Central memory CD8-positive, alpha-beta T cell (primary cell): ENCODE data around the gene CYB561A3.

ENCODE experiments used
- ATAC-seq: fragments of 150-1000 bp; cut with Tn5 transposase; replicated peaks from 2 replicates; pipeline ENCODE4 v1.10.0; 2022; ENCODE audit warnings: mild to moderate bottlenecking, moderate FRiP score, moderate number of reproducible peaks; ENCODE audit not compliant: poor library complexity, severe bottlenecking; ENCODE audit errors: extremely low read depth
- DNase-seq, 2 donors: peaks; one replicate each; pipeline ENCODE4 v3.0.0; 2021; ENCODE audit warnings: low spot score in 2 of 2
- H3K27ac Mint-ChIP-seq: one replicate; pipeline ENCODE4 v1.8.0; 2022; ENCODE audit warnings: low read depth, mild to moderate bottlenecking, moderate library complexity, mixed read lengths
- H3K27me3 Mint-ChIP-seq: one replicate; pipeline ENCODE4 v1.8.0; 2022; ENCODE audit warnings: mixed read lengths
- H3K36me3 Mint-ChIP-seq: one replicate; pipeline ENCODE4 v1.8.0; 2022; ENCODE audit warnings: mild to moderate bottlenecking, moderate library complexity, mixed read lengths; ENCODE audit not compliant: insufficient read depth
- H3K4me1 Mint-ChIP-seq: one replicate; pipeline ENCODE4 v1.8.0; 2022; ENCODE audit warnings: mixed read lengths
- H3K4me3 Mint-ChIP-seq: one replicate; pipeline ENCODE4 v1.8.0; 2022; ENCODE audit warnings: mild to moderate bottlenecking, moderate library complexity, mixed read lengths
- H3K9me3 Mint-ChIP-seq: one replicate; pipeline ENCODE4 v1.8.0; 2022; ENCODE audit warnings: mixed read lengths

CYB561A3 gene

DNA sequence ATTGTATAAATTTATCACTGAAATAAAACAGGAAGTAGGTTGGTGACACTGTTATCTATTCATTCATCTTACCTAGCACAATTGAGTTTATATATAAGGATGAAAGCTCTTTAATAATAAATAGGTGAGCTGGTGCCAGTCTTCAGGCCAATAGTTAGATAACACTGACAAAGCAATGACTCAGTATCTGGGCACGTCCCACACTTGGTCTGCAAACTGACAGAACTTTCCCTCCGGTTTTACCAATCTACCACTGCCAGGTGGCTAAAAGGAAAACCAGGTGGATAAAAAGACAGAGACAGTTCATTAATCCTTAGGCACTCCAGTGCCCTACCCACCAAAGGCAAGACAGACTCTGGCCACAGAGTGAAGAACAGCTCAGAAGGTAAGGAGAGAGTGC lies 46.4 kb downstream of the CYB561A3 start:
- Mint-ChIP-seq H3K4me1 (no peaks in the 10 kb centered on the region), H3K4me3 (no peak overlapping the region), H3K27ac (no peak overlapping the region), H3K27me3 (no peaks in the 10 kb centered on the region), H3K9me3 (no peaks in the 10 kb centered on the region), H3K36me3 (peaks cover 65% of the 10 kb centered on the region)
- ATAC-seq (no peak), DNase-seq (no peak)

DNA sequence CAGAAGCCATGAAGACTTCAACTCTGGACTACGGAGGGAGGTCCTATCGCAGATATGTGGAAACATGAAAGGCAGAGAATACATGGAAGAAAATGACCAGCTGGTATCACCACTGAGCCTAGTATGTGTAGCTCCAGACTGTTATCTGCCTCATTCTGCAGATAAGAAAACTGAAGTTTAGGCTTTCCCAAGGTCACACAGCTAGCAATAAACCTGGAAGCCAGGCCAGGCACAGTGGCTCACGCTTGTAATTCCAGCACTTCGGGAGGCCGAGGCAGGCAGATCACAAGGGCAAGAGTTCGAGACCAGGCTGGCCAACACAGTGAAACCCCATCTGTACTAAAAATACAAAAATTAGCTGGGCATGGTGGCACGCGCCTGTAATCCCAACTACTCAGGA lies 50.9 kb downstream of the CYB561A3 start:
- Mint-ChIP-seq H3K27ac (no peak overlapping the region), H3K27me3 (no peaks in the 10 kb centered on the region), H3K36me3 (peaks cover 37% of the 10 kb centered on the region), H3K9me3 (no peaks in the 10 kb centered on the region), H3K4me1 (no peaks in the 10 kb centered on the region), H3K4me3 (no peak overlapping the region)
- DNase-seq (no peak), ATAC-seq (no peak)

GRCh38 chr11:61309739-61310138 lies 51.9 kb downstream of the CYB561A3 start:
- Mint-ChIP-seq H3K27me3 (no peaks in the 10 kb centered on the region), H3K4me3 (no peak overlapping the region), H3K36me3 (peaks cover 41% of the 10 kb centered on the region), H3K9me3 (no peaks in the 10 kb centered on the region), H3K4me1 (no peaks in the 10 kb centered on the region), H3K27ac (no peak overlapping the region)
- DNase-seq (no peak), ATAC-seq (no peak)

DNA sequence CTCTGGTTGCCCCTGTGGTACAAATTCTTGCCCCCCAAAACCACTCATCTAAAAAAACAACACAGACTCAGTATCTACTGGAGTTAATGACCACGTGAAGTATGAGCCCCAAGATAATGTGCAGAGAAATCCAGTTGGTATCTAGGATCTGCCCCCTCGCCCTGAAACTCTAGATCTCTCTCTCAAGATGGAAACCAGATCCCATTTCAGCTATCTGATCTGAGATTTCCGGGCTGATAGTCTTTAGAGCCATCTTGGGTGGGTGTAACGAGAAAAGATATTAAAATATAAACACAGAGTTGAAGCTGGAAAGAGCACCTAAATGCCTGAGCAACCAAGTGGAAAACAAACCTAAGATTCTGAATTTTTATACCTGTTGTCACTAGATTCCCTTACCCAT lies 52.5 kb downstream of the CYB561A3 start:
- no peak for ATAC-seq
- Mint-ChIP-seq H3K36me3 (peaks cover 42% of the 10 kb centered on the region), H3K9me3 (no peaks in the 10 kb centered on the region), H3K27me3 (no peaks in the 10 kb centered on the region), H3K4me3 (no peak overlapping the region), H3K27ac (no peak overlapping the region), H3K4me1 (no peaks in the 10 kb centered on the region)
- no peak for DNase-seq

DNA sequence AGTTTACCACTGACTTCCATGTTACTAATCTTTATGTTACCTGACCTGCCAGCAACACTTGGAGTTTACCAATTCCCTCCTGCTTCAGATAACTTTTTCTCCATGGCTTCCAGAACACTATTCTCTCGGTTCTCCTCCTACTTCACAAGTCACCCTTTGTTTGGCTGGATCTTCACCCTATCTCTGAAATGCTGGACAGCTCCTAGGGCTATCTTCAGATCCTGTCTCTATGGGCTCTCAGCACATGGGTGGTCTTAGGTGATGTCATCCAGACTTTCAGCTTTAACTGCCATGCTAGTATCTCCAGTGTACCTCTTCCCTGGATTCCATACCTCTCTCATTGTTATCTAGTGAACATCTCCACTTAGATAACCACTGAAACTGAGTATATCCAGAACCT lies 54.3 kb downstream of the CYB561A3 start:
- Mint-ChIP-seq H3K9me3 (no peaks in the 10 kb centered on the region), H3K27me3 (no peaks in the 10 kb centered on the region), H3K36me3 (peaks cover 38% of the 10 kb centered on the region), H3K4me1 (no peaks in the 10 kb centered on the region), H3K4me3 (no peak overlapping the region), H3K27ac (no peak overlapping the region)
- no peak for ATAC-seq
- no peak for DNase-seq

- peaks cover 42% of the 10 kb centered on the region for H3K36me3 Mint-ChIP-seq
- H3K27me3 Mint-ChIP-seq = no peaks in the 10 kb centered on the region
- DNase-seq = no peak
- no peak overlapping the region for H3K4me3 Mint-ChIP-seq
- H3K9me3 Mint-ChIP-seq = no peaks in the 10 kb centered on the region
- no peak for ATAC-seq
- no peaks in the 10 kb centered on the region for H3K4me1 Mint-ChIP-seq
- no peak overlapping the region for H3K27ac Mint-ChIP-seq
These were observed 55.5 kb downstream of the CYB561A3 start for GRCh38 chr11:61306221-61306620.

DNA sequence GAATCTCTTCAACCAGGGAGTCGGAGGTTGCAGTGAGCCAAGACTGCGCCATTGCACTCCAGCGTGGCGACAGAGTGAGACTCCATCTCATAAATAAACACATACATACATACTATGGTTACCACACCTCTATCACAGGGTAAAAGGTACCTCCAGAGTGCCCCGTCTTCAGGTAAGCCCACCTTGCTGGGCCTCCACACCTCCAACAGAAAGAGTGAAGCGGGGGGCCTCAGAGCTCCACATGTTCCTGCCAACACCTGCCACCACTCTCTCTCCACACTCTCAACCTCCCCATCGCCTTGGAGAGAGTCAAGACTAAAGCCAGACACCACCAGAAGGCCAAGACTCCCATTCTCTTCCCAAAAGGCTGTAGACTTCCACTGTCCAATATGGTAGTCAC lies 56.3 kb downstream of the CYB561A3 start:
- Mint-ChIP-seq H3K4me1 (no peaks in the 10 kb centered on the region), H3K9me3 (no peaks in the 10 kb centered on the region)
- no peak for ATAC-seq

GRCh38 chr11:61303725-61304124 lies 58.0 kb downstream of the CYB561A3 start:
- H3K36me3 Mint-ChIP-seq = peaks cover 45% of the 10 kb centered on the region
- H3K9me3 Mint-ChIP-seq = no peaks in the 10 kb centered on the region
- H3K27me3 Mint-ChIP-seq = no peaks in the 10 kb centered on the region
- peaks cover 4% of the 10 kb centered on the region for H3K4me1 Mint-ChIP-seq
- ATAC-seq (no peak), DNase-seq (no peak)
- no peak overlapping the region for H3K27ac Mint-ChIP-seq
- H3K4me3 Mint-ChIP-seq = no peak overlapping the region

More for the DNA sequence above, 56.3 kb downstream of the CYB561A3 start:
- Mint-ChIP-seq H3K4me3 (no peak overlapping the region), H3K36me3 (peaks cover 41% of the 10 kb centered on the region), H3K27me3 (no peaks in the 10 kb centered on the region), H3K27ac (no peak overlapping the region)
- DNase-seq = no peak

DNA sequence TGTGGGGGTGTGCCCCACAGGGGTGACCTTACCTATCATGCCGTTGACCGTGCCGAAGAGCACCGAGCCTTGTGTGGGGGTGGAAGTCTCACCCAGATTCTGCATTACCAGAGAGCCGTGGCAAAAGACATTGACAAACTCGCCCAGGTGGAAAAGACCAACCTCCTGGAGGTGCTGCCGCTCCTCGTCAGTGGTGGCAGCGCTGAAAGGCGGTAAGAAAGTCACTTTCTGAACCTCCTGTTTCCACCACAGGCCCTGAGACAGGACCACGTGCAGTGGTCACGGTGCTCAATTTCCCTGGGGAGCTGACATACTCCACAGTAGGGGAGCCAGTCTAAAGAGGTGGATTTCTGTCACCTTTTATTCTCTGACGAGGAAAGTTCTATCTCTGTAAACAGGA lies 59.1 kb downstream of the CYB561A3 start:
- Mint-ChIP-seq H3K27ac (no peak overlapping the region), H3K9me3 (no peaks in the 10 kb centered on the region), H3K27me3 (no peaks in the 10 kb centered on the region), H3K4me3 (no peak overlapping the region), H3K36me3 (peaks cover 46% of the 10 kb centered on the region), H3K4me1 (peaks cover 15% of the 10 kb centered on the region)
- DNase-seq = no peak
- no peak for ATAC-seq
